Activated CD4-positive, CD25-positive, alpha-beta regulatory T cell treated with anti-CD3 and anti-CD28 coated beads, Interleukin-2, amount 50 U/mL, for 24 hours (primary cell): ENCODE data around the gene LPP.
A peak's percentile ranks its signal among the peaks of the same experiment; 100 is the strongest.

Experiments
- ATAC-seq, 2 donors: fragments of 150-1000 bp; cut with Tn5 transposase; one replicate each; pipeline ENCODE4 v1.10.0; 2021; ENCODE audit warnings: mild to moderate bottlenecking in 1 of 2, moderate library complexity in 1 of 2

The LPP gene

GRCh38 chr3:188529228-188529627 lies 375.3 kb downstream of the LPP start:
- ATAC-seq, result no peak

- ATAC-seq, result no peak
These were observed 376.3 kb downstream of the LPP start for GRCh38 chr3:188530226-188530625.

GRCh38 chr3:188531210-188531609 lies 377.3 kb downstream of the LPP start:
- ATAC-seq, result no peak

GRCh38 chr3:188533172-188533571 lies 379.2 kb downstream of the LPP start:
- no peak for ATAC-seq

GRCh38 chr3:188533612-188534357 lies 379.8 kb downstream of the LPP start:
- no peak for ATAC-seq

GRCh38 chr3:188534633-188535032 lies 380.7 kb downstream of the LPP start:
- ATAC-seq, result no peak

GRCh38 chr3:188537606-188538005 lies 383.6 kb downstream of the LPP start:
- no peak for ATAC-seq

GRCh38 chr3:188539037-188539436 lies 385.1 kb downstream of the LPP start:
- no peak for ATAC-seq

- ATAC-seq, result no peak
These were observed 385.8 kb downstream of the LPP start for GRCh38 chr3:188539631-188540194.

- ATAC-seq, result no peak
These were observed 388.2 kb downstream of the LPP start for GRCh38 chr3:188542196-188542595.

- ATAC-seq, result no peak
These were observed 390.1 kb downstream of the LPP start for GRCh38 chr3:188544012-188544411.

GRCh38 chr3:188546835-188547670 lies 393.1 kb downstream of the LPP start:
- no peak for ATAC-seq

GRCh38 chr3:188553569-188553968 lies 399.6 kb downstream of the LPP start:
- ATAC-seq, result peak; percentile 81 to 83

- no peak for ATAC-seq
These were observed 400.4 kb downstream of the LPP start for GRCh38 chr3:188554404-188554803.

GRCh38 chr3:188557235-188557634 lies 403.3 kb downstream of the LPP start:
- ATAC-seq, result no peak

- ATAC-seq, result peak; percentile 63 to 78
These were observed 404.6 kb downstream of the LPP start for GRCh38 chr3:188558343-188559071.

- peak in 1 of 2 donors; percentile 25 for ATAC-seq
These were observed 405.1 kb downstream of the LPP start for GRCh38 chr3:188559072-188559429.

- no peak for ATAC-seq
These were observed 405.9 kb downstream of the LPP start for GRCh38 chr3:188559856-188560255.

GRCh38 chr3:188562144-188562543 lies 408.2 kb downstream of the LPP start:
- no peak for ATAC-seq

- ATAC-seq, result no peak
These were observed 413.7 kb downstream of the LPP start for GRCh38 chr3:188567478-188568195.

GRCh38 chr3:188568736-188569135 lies 414.8 kb downstream of the LPP start:
- ATAC-seq, result peak in 1 of 2 donors; percentile 27

- no peak for ATAC-seq
These were observed 417.7 kb downstream of the LPP start for GRCh38 chr3:188571531-188572095.
